Mesenteric fat pad (tissue), 1 donor: Measurements from ENCODE around the gene BAG2. TPM values are rescaled to one million over a fixed set of nuclear protein-coding genes. Genes with fewer than 3 reads are reported as not detected.

ENCODE experiments used
- DNase-seq: peaks from one replicate; pipeline ENCODE4 v3.0.0-alpha.2; 2020; ENCODE audit warnings: low spot score
- long read RNA-seq: library from polyadenylated mRNA; unstranded; transcript quantifications from one replicate; pipeline ENCODE4 v2.0.0, GENCODE V29; 2020
- total RNA-seq: library from RNA; stranded (reverse); fragmentation: NEBNext Ultra II Directional; extraction: Animal tissue kit (Norgen Biotek cat#: 25700); gene quantifications from one replicate; pipeline ENCODE4 v1.2.1, GENCODE V29; 2021
- donor health status: DM: yes; HTN: yes; CAD: no.

The BAG2 gene
- 4.4 TPM for total RNA-seq
- long read RNA-seq, full-length matches to known transcripts, result 60 of 65 reads
- long read RNA-seq, partial matches to known transcripts, result 2 of 65 reads
- long read RNA-seq, other reads (novel, unspliced or antisense), result 3 of 65 reads

DNA sequence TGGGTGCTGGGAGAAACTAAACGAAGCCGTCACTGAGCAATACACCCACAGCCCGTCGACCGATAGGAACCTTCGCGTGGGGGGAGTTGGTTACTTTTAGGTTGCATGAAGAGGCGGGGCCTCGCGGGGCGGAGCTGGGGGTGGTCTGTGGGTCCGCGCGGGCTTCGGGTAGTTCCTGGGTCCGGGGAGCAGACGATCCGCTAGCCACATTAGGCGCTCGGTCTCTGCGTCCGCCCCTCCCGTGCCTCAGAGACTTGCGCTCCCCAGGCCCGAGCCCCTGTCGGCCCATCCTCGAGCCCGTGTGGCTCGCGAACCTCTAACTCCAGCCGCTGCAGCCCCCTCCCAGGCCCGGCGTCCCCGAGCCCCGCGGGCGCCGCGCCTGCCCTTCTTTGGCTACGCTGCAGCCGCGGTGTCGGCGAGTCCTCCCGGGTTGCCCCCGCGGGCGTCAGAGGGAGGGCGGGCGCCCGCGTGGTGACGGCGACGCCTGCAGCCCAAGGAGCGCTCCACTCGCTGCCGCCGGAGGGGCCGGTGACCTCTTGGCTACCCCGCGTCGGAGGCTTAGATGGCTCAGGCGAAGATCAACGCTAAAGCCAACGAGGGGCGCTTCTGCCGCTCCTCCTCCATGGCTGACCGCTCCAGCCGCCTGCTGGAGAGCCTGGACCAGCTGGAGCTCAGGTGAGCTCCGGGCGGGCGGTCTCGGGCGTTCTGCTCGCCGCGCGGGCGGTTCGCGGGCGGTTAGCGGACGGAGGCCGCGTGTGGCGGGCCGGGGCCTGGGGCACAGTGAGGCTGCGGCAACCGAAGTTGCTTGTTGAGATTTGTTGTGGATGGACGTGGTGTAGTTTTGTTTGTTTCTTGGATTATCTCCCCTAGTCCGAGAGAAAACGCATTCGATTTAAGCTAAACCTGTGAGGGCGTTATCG, at the start of gene BAG2:
BAG2 (plus strand) TSS at position 191 of the 920 bp plus-strand sequence; CDS start at position 563, 372 bp downstream.
- peak; percentile 93 for DNase-seq

GRCh38 chr6:57123111-57123510, 49.0 kb upstream of the BAG2 start:
- DNase-seq, result no peak

GRCh38 chr6:57127763-57128162, 44.4 kb upstream of the BAG2 start:
- DNase-seq, result no peak

DNA sequence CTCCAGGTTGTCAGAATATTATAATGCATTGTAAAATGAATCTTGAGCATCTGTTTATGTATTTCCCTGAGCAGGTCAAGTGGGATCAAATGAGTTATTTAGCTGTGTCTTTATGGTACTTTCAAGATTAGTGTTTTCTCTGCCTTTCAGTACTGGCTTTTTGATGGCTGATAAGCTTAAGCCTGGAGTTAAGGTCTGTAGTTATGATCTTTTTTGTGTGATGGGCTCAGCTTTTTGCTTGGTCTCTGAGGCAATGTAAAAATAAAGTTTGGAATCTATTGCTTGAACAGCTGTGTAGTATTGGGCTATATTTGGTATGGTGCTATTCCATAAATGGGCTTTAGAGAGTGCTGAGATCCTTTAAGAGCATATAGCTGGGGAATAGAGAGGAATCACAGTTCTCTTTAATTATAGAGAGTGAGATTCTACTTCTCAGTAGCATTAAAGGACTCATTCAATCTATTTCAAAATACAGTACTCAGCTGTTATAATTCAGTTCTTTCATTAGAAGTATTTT, 41.4 kb upstream of the BAG2 start:
- no peak for DNase-seq

GRCh38 chr6:57134954-57135353, 37.2 kb upstream of the BAG2 start:
- no peak for DNase-seq

GRCh38 chr6:57135885-57136284, 36.2 kb upstream of the BAG2 start:
- DNase-seq, result no peak

DNA sequence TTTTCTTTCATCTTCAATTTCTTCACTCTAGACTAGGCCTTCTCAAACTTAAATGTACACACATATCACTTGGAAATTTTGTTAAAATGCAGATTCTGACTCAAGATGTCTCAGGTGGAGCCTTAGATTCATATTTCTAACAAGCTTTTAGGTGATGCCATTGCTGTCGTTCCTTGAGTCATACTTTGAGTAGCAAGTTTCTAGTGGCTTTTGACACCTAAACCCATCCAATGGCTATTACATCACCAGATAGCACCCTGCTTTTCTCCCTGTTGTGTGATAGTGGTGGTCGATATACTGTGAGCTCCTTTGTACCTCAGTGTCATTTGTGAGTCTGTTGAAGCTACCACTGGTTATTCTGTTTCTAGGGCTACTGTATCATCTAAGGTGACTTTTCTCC, 34.8 kb upstream of the BAG2 start:
- DNase-seq, result no peak

- no peak for DNase-seq
Observed at GRCh38 chr6:57138026-57138425, 34.1 kb upstream of the BAG2 start.

- DNase-seq, result no peak
Observed at GRCh38 chr6:57141451-57142177, 30.5 kb upstream of the BAG2 start.

DNA sequence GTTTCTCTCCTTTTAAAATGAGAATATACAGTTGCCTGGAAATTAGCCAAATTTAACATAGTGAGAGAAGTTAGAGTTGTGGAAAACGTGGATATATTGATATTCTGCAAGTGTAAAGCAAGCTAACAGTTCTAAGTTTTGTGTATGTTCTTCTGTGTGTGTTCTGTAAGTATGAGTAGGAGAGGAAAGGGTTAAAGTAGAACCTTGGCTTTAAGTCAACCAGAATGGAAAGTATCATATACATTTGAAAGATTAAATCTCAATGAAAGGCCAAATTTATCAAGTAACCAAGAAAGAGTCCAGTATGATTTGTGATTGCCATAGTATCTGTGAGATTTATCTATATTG, 30.0 kb upstream of the BAG2 start:
- DNase-seq, result no peak

DNA sequence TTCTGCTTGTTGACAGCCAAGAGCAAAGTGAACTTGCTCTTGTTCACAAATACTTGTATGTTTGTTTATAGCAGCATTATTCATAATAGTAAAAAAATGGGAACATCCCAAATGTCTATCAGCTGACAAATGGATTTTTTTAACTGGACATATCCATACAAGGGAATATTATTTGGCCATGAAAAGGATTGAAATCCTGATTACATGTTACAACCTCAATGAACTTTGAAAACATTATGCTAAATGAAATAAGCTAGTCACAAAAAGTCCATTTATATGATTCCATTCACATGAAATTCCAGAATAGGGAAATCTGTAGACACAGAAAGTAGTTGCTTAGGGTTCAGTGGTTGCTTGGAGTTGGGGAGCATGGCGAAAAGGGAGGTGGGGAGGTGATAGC, 28.4 kb upstream of the BAG2 start:
- no peak for DNase-seq

DNA sequence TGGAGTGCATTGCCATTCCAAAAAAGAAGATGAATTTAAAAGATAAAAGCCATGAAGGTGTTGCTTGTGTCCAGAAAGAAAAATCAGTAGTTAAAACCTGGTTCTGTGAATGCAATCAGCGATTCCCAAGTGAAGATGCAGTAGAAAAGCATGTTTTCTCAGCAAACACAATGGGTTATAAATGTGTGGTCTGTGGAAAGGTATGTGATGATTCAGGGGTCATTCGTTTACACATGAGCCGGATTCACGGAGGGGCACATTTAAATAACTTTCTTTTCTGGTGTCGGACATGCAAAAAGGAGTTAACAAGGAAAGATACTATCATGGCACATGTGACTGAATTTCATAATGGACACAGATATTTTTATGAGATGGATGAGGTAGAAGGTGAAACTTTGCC, 24.7 kb upstream of the BAG2 start:
- no peak for DNase-seq

DNA sequence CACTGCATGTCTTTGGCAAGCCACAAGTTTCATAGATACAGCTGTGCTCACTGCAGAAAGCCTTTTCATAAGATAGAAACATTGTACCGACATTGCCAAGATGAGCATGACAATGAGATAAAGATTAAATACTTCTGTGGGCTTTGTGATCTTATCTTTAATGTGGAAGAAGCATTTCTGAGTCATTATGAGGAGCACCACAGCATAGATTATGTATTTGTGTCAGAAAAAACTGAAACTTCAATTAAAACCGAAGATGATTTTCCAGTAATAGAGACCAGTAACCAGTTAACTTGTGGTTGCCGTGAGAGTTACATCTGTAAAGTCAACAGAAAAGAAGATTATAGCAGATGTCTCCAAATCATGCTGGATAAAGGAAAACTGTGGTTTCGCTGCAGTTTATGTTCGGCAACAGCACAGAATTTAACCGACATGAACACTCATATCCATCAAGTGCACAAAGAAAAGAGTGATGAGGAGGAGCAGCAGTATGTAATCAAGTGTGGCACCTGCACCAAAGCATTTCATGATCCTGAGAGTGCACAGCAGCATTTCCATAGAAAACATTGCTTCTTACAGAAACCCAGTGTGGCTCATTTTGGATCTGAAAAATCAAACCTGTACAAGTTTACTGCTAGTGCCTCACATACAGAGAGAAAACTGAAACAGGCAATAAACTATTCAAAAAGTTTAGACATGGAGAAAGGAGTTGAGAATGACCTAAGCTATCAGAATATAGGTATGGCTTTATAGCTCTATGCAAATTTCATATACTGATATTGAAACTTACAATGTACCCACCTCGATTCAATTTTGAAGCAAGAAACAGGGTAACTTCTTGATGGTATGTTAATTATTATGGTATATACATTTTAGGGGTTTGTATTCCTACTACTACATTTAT, 23.9 kb upstream of the BAG2 start:
- DNase-seq, result no peak

GRCh38 chr6:57158658-57159057, 13.5 kb upstream of the BAG2 start:
- DNase-seq, result no peak

DNA sequence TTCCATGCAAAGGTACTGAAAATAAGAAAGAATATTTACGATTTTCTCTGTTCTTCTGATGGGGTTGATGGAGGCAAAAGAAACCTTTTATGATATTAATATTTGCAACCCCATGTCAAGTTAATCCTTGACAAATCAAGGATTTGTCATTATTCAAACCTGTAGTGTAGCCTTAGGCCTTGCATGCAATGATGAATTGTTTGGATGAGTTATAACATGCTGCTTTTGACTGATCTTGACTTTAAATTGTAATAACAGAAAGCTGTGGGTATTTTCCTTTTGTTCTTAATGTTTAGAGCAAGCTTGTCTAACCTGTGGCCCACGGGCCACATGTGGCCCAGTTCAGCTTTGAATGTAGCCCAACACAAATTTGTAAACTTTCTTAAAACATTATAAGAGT, 13.0 kb upstream of the BAG2 start:
- no peak for DNase-seq

- DNase-seq, result no peak
Observed at GRCh38 chr6:57162028-57162427, 10.1 kb upstream of the BAG2 start.

DNA sequence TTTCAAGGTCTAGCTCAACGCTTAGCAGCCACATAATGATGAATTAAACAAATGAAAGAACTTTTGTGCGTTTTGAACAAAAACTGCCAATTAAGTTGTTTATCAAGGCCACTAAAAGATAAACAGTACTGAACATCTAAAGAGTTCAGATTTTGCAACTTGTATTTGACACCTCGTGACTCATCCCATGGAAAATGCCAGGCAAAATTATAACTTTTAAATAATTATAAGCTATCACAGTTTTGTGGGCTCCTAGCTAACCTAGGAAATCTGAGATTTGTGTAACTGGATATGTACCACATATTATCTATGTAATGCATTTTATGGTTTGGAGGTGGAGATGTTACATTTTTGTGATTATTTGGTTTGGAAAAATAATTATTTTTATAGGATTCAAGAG, 9.6 kb upstream of the BAG2 start:
- no peak for DNase-seq

- DNase-seq, result no peak
Observed at GRCh38 chr6:57163956-57164355, 8.2 kb upstream of the BAG2 start.

- no peak for DNase-seq
Observed at GRCh38 chr6:57165080-57165479, 7.0 kb upstream of the BAG2 start.

GRCh38 chr6:57173056-57173885, 1.1 kb downstream of the BAG2 start:
- no peak for DNase-seq
